Erythroblast (primary cell): ENCODE measurements around the gene PARP9.

ENCODE experiments used
- GATA1 ChIP-seq: IDR thresholded peaks from 2 replicates; pipeline ENCODE4 v1.6.1; 2011; ENCODE audit warnings: low read depth, mild to moderate bottlenecking, control low read depth, low read length, moderate library complexity
- POLR2A ChIP-seq: IDR thresholded peaks from 2 replicates; pipeline ENCODE4 v1.6.1; 2011; ENCODE audit warnings: mild to moderate bottlenecking, low read length

GRCh38 chr3:122608916-122609315 lies 44.8 kb upstream of the PARP9 start:
- TF ChIP-seq POLR2A (no peak), GATA1 (no peak)
